OCI-LY1 (cell line): ENCODE data around the gene SMYD3.

Experiments used
- H2AFZ ChIP-seq: fragments of 200-600 bp; sonication (generic), shearing (Covaris generic); 2 replicates; pipeline ENCODE4 v1.6.0; 2014; ENCODE audit warnings: antibody characterized with exemption, mild to moderate bottlenecking, low read length
- H3F3A ChIP-seq: fragments of 200-600 bp; sonication (generic), shearing (Covaris generic); 2 replicates; pipeline ENCODE4 v1.6.0; 2014; ENCODE audit warnings: mild to moderate bottlenecking, antibody characterized with exemption, low read length, moderate library complexity; ENCODE audit not compliant: insufficient read depth
- H3K27ac ChIP-seq: fragments of 200-600 bp; sonication (generic); 2 replicates; pipeline ENCODE4 v1.5.1; 2014; ENCODE audit warnings: low read length, mixed run types, mild to moderate bottlenecking, low read depth; ENCODE audit not compliant: poor library complexity, severe bottlenecking
- H3K27me3 ChIP-seq: fragments of 200-600 bp; sonication (generic); 2 replicates; pipeline ENCODE4 v1.6.0; 2014; ENCODE audit warnings: antibody characterized with exemption, mild to moderate bottlenecking, low read length, moderate library complexity; ENCODE audit not compliant: insufficient read depth
- H3K36me3 ChIP-seq: fragments of 200-600 bp; sonication (generic); 2 replicates; pipeline ENCODE4 v1.6.1; 2014; ENCODE audit warnings: mild to moderate bottlenecking, antibody characterized with exemption, low read length, moderate library complexity, mixed read lengths; ENCODE audit not compliant: insufficient read depth
- H3K4me1 ChIP-seq: fragments of 200-600 bp; sonication (generic); 2 replicates; pipeline ENCODE4 v1.5.1; 2014; ENCODE audit warnings: mild to moderate bottlenecking, low read length, moderate library complexity; ENCODE audit not compliant: insufficient read depth, severe bottlenecking
- H3K4me2 ChIP-seq: fragments of 200-600 bp; sonication (generic), shearing (Covaris generic); 2 replicates; pipeline ENCODE4 v1.6.1; 2014; ENCODE audit warnings: low read length
- H3K4me3 ChIP-seq: fragments of 200-600 bp; sonication (generic); 2 replicates; pipeline ENCODE4 v1.5.1; 2014; ENCODE audit warnings: low read length, low read depth, mild to moderate bottlenecking, mixed read lengths; ENCODE audit not compliant: poor library complexity, severe bottlenecking
- H3K79me2 ChIP-seq: fragments of 200-600 bp; shearing (Covaris generic); 2 replicates; pipeline ENCODE4 v1.6.1; 2016; ENCODE audit warnings: mixed run types, low read length, mixed read lengths; ENCODE audit not compliant: insufficient read depth
- H3K9ac ChIP-seq: fragments of 200-600 bp; sonication (generic), shearing (Covaris generic); 2 replicates; pipeline ENCODE4 v1.6.1; 2014; ENCODE audit warnings: mild to moderate bottlenecking, low read length, mixed read lengths
- H3K9me2 ChIP-seq: fragments of 200-600 bp; sonication (generic), shearing (Covaris generic); 2 replicates; pipeline ENCODE4 v1.6.1; 2014; ENCODE audit warnings: low read depth, mild to moderate bottlenecking, low read length, mixed read lengths
- H3K9me3 ChIP-seq: fragments of 200-600 bp; shearing (Covaris generic); 2 replicates; pipeline ENCODE4 v1.6.1; 2014; ENCODE audit warnings: low read length, mixed read lengths
- H4K20me1 ChIP-seq: fragments of 200-600 bp; sonication (generic), shearing (Covaris generic); 2 replicates; pipeline ENCODE4 v1.6.0; 2016; ENCODE audit warnings: mild to moderate bottlenecking, low read length; ENCODE audit not compliant: insufficient read depth
- EZH2 ChIP-seq: fragments of 200-600 bp; sonication (generic), shearing (Covaris generic); IDR thresholded peaks from 2 replicates; pipeline ENCODE4 v1.8.0; 2017; ENCODE audit warnings: borderline replicate concordance, mixed run types, mild to moderate bottlenecking, antibody characterized with exemption, low read length, moderate library complexity, mixed read lengths
- TF ChIP-seq, protein P1 (sequence below): fragments of 200-600 bp; sonication (generic), shearing (Covaris generic); IDR thresholded peaks from 2 replicates; pipeline ENCODE4 v1.5.1; 2017; ENCODE audit warnings: mild to moderate bottlenecking, antibody characterized with exemption, low read length, moderate library complexity, mixed read lengths

Gene SMYD3

DNA sequence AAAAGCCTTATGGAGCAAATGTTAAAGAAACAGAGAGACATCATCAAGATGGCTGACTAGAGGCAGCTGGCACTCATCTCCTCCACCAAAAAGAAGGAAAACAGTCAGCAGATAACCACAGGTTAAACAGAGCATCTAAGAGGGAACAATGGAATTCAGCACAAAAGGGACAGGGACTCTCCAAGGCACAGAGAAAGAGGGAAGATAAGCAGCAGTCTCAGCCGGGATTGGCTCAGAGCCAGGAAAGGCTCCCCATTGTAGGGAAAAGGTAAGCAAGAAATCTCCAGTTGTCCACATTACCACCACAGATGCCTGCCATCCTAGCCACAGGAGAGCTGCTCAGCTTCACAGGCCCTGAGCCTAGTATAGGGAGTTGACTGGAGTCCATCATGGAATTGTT lies 605.5 kb downstream of the SMYD3 start:
- H3K9ac ChIP-seq: no peak overlapping the region
- no peak overlapping the region for H3K4me2 ChIP-seq

GRCh38 chr1:245901037-245901436 lies 606.0 kb downstream of the SMYD3 start:
- Histone ChIP-seq H4K20me1 (no peaks in the 10 kb centered on the region), H3K27me3 (no peaks in the 10 kb centered on the region), H3K9ac (no peak overlapping the region), H3K27ac (no peak overlapping the region), H3K9me2 (no peaks in the 10 kb centered on the region), H3K36me3 (peaks cover 22% of the 10 kb centered on the region), H3K9me3 (no peaks in the 10 kb centered on the region), H3K79me2 (no peaks in the 10 kb centered on the region), H3K4me1 (peaks cover 10% of the 10 kb centered on the region), H3K4me2 (no peak overlapping the region), H3K4me3 (no peak overlapping the region), H3F3A (no peaks in the 10 kb centered on the region), H2AFZ (no peak overlapping the region)
- no peak for TF ChIP-seq EZH2
- TF ChIP-seq, protein P1, sequence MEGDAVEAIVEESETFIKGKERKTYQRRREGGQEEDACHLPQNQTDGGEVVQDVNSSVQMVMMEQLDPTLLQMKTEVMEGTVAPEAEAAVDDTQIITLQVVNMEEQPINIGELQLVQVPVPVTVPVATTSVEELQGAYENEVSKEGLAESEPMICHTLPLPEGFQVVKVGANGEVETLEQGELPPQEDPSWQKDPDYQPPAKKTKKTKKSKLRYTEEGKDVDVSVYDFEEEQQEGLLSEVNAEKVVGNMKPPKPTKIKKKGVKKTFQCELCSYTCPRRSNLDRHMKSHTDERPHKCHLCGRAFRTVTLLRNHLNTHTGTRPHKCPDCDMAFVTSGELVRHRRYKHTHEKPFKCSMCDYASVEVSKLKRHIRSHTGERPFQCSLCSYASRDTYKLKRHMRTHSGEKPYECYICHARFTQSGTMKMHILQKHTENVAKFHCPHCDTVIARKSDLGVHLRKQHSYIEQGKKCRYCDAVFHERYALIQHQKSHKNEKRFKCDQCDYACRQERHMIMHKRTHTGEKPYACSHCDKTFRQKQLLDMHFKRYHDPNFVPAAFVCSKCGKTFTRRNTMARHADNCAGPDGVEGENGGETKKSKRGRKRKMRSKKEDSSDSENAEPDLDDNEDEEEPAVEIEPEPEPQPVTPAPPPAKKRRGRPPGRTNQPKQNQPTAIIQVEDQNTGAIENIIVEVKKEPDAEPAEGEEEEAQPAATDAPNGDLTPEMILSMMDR: no peak

More for the DNA sequence above, 605.5 kb downstream of the SMYD3 start:
- Histone ChIP-seq H3K79me2 (no peaks in the 10 kb centered on the region), H3K9me3 (no peaks in the 10 kb centered on the region), H2AFZ (no peak overlapping the region), H3K4me3 (no peak overlapping the region), H3K27me3 (no peaks in the 10 kb centered on the region), H3K36me3 (peaks cover 22% of the 10 kb centered on the region), H3K9me2 (no peaks in the 10 kb centered on the region), H4K20me1 (no peaks in the 10 kb centered on the region), H3K27ac (no peak overlapping the region), H3K4me1 (peaks cover 5% of the 10 kb centered on the region), H3F3A (no peaks in the 10 kb centered on the region)
- TF ChIP-seq, protein P1: no peak
- no peak for TF ChIP-seq EZH2

DNA sequence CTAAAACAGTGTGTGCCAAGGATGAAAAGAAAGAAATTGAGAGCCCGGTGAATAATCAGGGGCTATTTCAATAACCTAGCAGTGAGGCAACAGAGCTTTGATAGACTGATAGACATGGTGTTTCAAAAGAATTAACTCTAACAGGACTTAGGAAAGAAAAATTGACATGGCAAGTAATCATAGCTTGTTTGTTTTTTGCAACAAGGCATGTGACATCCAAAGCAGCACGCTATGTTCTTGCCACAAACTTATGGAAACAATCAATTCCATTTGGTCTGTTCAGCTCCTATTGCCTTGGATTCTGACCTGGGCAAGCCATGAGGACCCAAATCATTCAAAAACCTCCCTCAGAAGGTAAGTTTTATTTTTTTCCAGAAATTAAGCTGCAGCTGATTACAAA lies 608.5 kb downstream of the SMYD3 start:
- H3K27me3 ChIP-seq: no peaks in the 10 kb centered on the region
- no peaks in the 10 kb centered on the region for H3K9me3 ChIP-seq
- H3K36me3 ChIP-seq: peaks cover 13% of the 10 kb centered on the region
- no peak overlapping the region for H3K27ac ChIP-seq
- TF ChIP-seq, protein P1: no peak
- no peak for TF ChIP-seq EZH2
- no peaks in the 10 kb centered on the region for H3K79me2 ChIP-seq
- H4K20me1 ChIP-seq: no peaks in the 10 kb centered on the region
- H3F3A ChIP-seq: no peaks in the 10 kb centered on the region
- no peak overlapping the region for H3K4me2 ChIP-seq
- H3K4me1 ChIP-seq: peaks cover 25% of the 10 kb centered on the region
- H3K4me3 ChIP-seq: no peak overlapping the region
- no peak overlapping the region for H2AFZ ChIP-seq
- no peaks in the 10 kb centered on the region for H3K9me2 ChIP-seq
- no peak overlapping the region for H3K9ac ChIP-seq
